GM23338 (cell line): ENCODE measurements around the gene SPEM3. TPM values are rescaled to one million over a fixed set of nuclear protein-coding genes. Genes with fewer than 3 reads are reported as not detected.

Experiments used
- ATAC-seq: fragments of 200-7000 bp; cut with Tn5 transposase; 3 replicates; pipeline ENCODE4 v1.9.1; 2020
- DNase-seq: peaks from one replicate; pipeline ENCODE4 v3.0.0-alpha.2; 2015; ENCODE audit warnings: low spot score
- H2AFZ ChIP-seq: fragments of 200-600 bp; sonication (generic); 2 replicates; pipeline ENCODE4 v1.8.0; 2016; ENCODE audit warnings: antibody characterized with exemption, mild to moderate bottlenecking, moderate library complexity
- H3F3A ChIP-seq: fragments of 200-600 bp; sonication (generic); replicated peaks from 2 replicates; pipeline ENCODE4 v1.8.0; 2017; ENCODE audit warnings: antibody characterized with exemption, mixed run types, low read depth
- H3K27ac ChIP-seq: fragments of 200-600 bp; sonication (generic); 2 replicates; pipeline ENCODE4 v1.6.1; 2016; ENCODE audit warnings: low read depth
- H3K27me3 ChIP-seq: fragments of 200-600 bp; sonication (generic); 2 replicates; pipeline ENCODE4 v1.8.0; 2016; ENCODE audit warnings: mild to moderate bottlenecking, mixed run types, moderate library complexity; ENCODE audit not compliant: insufficient read depth
- H3K36me3 ChIP-seq: fragments of 200-600 bp; sonication (generic); 2 replicates; pipeline ENCODE4 v1.8.0; 2016; ENCODE audit warnings: mild to moderate bottlenecking; ENCODE audit not compliant: insufficient read depth
- H3K4me1 ChIP-seq: fragments of 200-600 bp; sonication (generic); 2 replicates; pipeline ENCODE4 v1.8.0; 2016; ENCODE audit warnings: mild to moderate bottlenecking, moderate library complexity; ENCODE audit not compliant: insufficient read depth
- H3K4me2 ChIP-seq: fragments of 200-600 bp; sonication (generic); 2 replicates; pipeline ENCODE4 v1.7.1; 2017; ENCODE audit warnings: mixed run types
- H3K4me3 ChIP-seq: fragments of 200-600 bp; sonication (generic); 2 replicates; pipeline ENCODE4 v1.6.1; 2016; ENCODE audit warnings: mixed run types
- H3K79me2 ChIP-seq: fragments of 200-600 bp; sonication (generic); replicated peaks from 2 replicates; pipeline ENCODE4 v1.8.0; 2017; ENCODE audit warnings: mild to moderate bottlenecking; ENCODE audit not compliant: insufficient read depth
- H3K9me2 ChIP-seq: fragments of 200-600 bp; sonication (generic); 2 replicates; pipeline ENCODE4 v1.8.0; 2017; ENCODE audit not compliant: insufficient read depth
- H4K20me1 ChIP-seq: fragments of 200-600 bp; sonication (generic); replicated peaks from 2 replicates; pipeline ENCODE4 v1.8.0; 2017; ENCODE audit warnings: mild to moderate bottlenecking; ENCODE audit not compliant: insufficient read depth
- H3K27ac Mint-ChIP-seq: 2 replicates; pipeline ENCODE4 v1.8.0; 2020; ENCODE audit warnings: inconsistent platforms, mild to moderate bottlenecking, moderate library complexity, mixed read lengths
- H3K27me3 Mint-ChIP-seq: 3 replicates; pipeline ENCODE4 v1.8.0; 2022; ENCODE audit warnings: low read depth, mild to moderate bottlenecking, moderate library complexity, mixed read lengths, inconsistent platforms; ENCODE audit not compliant: insufficient read depth, poor library complexity
- H3K36me3 Mint-ChIP-seq: 3 replicates; pipeline ENCODE4 v1.8.0; 2021; ENCODE audit warnings: low read depth, mild to moderate bottlenecking, inconsistent platforms, moderate library complexity, mixed read lengths
- H3K4me1 Mint-ChIP-seq: 3 replicates; pipeline ENCODE4 v1.8.0; 2020; ENCODE audit warnings: mild to moderate bottlenecking, inconsistent platforms, mixed read lengths
- H3K4me3 Mint-ChIP-seq: 3 replicates; pipeline ENCODE4 v1.8.0; 2021; ENCODE audit warnings: moderate library complexity, mild to moderate bottlenecking, inconsistent platforms, mixed read lengths
- H3K9me3 Mint-ChIP-seq: 3 replicates; pipeline ENCODE4 v1.8.0; 2020; ENCODE audit warnings: moderate library complexity, mild to moderate bottlenecking, inconsistent platforms, mixed read lengths
- CREB1 ChIP-seq: fragments of 250-450 bp; sonication (Bioruptor Pico); IDR thresholded peaks from 2 replicates; pipeline ENCODE4 v1.5.0; 2020; ENCODE audit warnings: low read depth, mild to moderate bottlenecking, moderate library complexity
- CTCF ChIP-seq, 2 experiments: fragments of 200-600 bp in 1 of 2; sonication (generic) in 1 of 2; conservative IDR thresholded peaks; 2 replicates each; pipeline versions ENCODE4 v1.5.1 to v1.6.1; 2016 to 2017; ENCODE audit warnings: antibody characterized with exemption in 2 of 2, low read depth in 2 of 2, mild to moderate bottlenecking in 2 of 2, moderate library complexity in 1 of 2
- ETS1 ChIP-seq: IDR thresholded peaks from 2 replicates; pipeline ENCODE4 v1.6.1; 2016; ENCODE audit warnings: antibody characterized with exemption
- EZH2 ChIP-seq: fragments of 200-600 bp; sonication (generic); IDR thresholded peaks from one replicate; pipeline ENCODE4 v1.8.0; 2017; ENCODE audit warnings: antibody characterized with exemption, mild to moderate bottlenecking, low read depth; ENCODE audit not compliant: unreplicated experiment
- JUNB ChIP-seq: IDR thresholded peaks from one replicate; pipeline ENCODE4 v1.6.1; 2016; ENCODE audit warnings: antibody characterized with exemption; ENCODE audit not compliant: unreplicated experiment
- NANOG ChIP-seq: IDR thresholded peaks from 2 replicates; pipeline ENCODE4 v1.6.1; 2016; ENCODE audit warnings: antibody characterized with exemption, borderline replicate concordance
- POLR2AphosphoS5 ChIP-seq: IDR thresholded peaks from 2 replicates; pipeline ENCODE4 v1.6.1; 2016; ENCODE audit warnings: antibody characterized with exemption, low read depth
- REST ChIP-seq: IDR thresholded peaks from one replicate; pipeline ENCODE4 v1.6.1; 2018; ENCODE audit warnings: antibody characterized with exemption; ENCODE audit not compliant: unreplicated experiment
- STAT1 ChIP-seq: IDR thresholded peaks from one replicate; pipeline ENCODE4 v1.6.1; 2016; ENCODE audit warnings: antibody characterized with exemption; ENCODE audit not compliant: unreplicated experiment
- ZNF114 ChIP-seq: fragments of 250-450 bp; sonication (Bioruptor Pico); IDR thresholded peaks from 2 replicates; pipeline ENCODE4 v1.5.0; 2020; ENCODE audit warnings: mild to moderate bottlenecking, moderate library complexity
- ZNF462 ChIP-seq: fragments of 250-450 bp; sonication (Bioruptor Pico); IDR thresholded peaks from 2 replicates; pipeline ENCODE4 v1.5.0; 2020; ENCODE audit warnings: mild to moderate bottlenecking, moderate library complexity
- polyA plus RNA-seq: library from polyadenylated mRNA; unstranded; fragments of >200 nt; fragmentation: Nextera tagmentation; extraction: Ambion mirVana; gene quantifications from 2 replicates; pipeline ENCODE4 v1.2.1, GENCODE V29; 2016
- total RNA-seq: library from RNA; depleted of rRNA; stranded (reverse); fragments of >200 nt; shearing (Covaris generic); gene quantifications from 2 replicates; pipeline ENCODE4 v1.2.3, GENCODE V29; 2014

SPEM3 gene
- total and polyA plus RNA-seq, 2 experiments from 2014 or later, result not detected

GRCh38 chr17:7382901-7383300 lies 45.8 kb upstream of the SPEM3 start (continued):
- TF ChIP-seq REST, result no peak
- TF ChIP-seq NANOG, result no peak
- TF ChIP-seq EZH2, result no peak
- no peak for TF ChIP-seq ETS1

- no peak for ATAC-seq
- peaks cover 17% of the 10 kb centered on the region for H3K4me1 ChIP-seq
- DNase-seq, result no peak
- H3K27ac ChIP-seq, result no peak overlapping the region
- Mint-ChIP-seq H3K27me3 (peaks cover 42% of the 10 kb centered on the region), H3K9me3 (peaks cover 9% of the 10 kb centered on the region), H3K4me3 (peak overlapping the region; percentile 45; the same call in 1 of the 3 replicates), H3K36me3 (peaks cover 7% of the 10 kb centered on the region; the same call in 2 of the 3 replicates), H3K27ac (no peak overlapping the region), H3K4me1 (peaks cover 21% of the 10 kb centered on the region)
- H3K9me2 ChIP-seq, result no peaks in the 10 kb centered on the region
- H3K27me3 ChIP-seq, result peaks cover 42% of the 10 kb centered on the region
- no peaks in the 10 kb centered on the region for H3K79me2 ChIP-seq
- H3K4me3 ChIP-seq, result peak overlapping the region; percentile 74
- no peaks in the 10 kb centered on the region; the same call in 1 of the 2 replicates for H4K20me1 ChIP-seq
- H3K4me2 ChIP-seq, result peak overlapping the region; percentile 95
- H2AFZ ChIP-seq, result no peak overlapping the region
- H3F3A ChIP-seq, result peaks cover 20% of the 10 kb centered on the region; the same call in 1 of the 2 replicates
- H3K36me3 ChIP-seq, result no peaks in the 10 kb centered on the region; the same call in 1 of the 2 replicates
- TF ChIP-seq EZH2 (no peak), POLR2AphosphoS5 (no peak), ETS1 (no peak), ZNF462 (CRISPR knock-in tag) (no peak), NANOG (no peak), STAT1 (no peak), CTCF (conservative IDR thresholded peaks at IDR 0.05; ENCODE audit: low read depth in 2 of 2) (no peak), CREB1 (CRISPR knock-in tag) (no peak), JUNB (no peak), ZNF114 (CRISPR knock-in tag) (no peak)
Measured at GRCh38 chr17:7383371-7383741, 45.3 kb upstream of the SPEM3 start.
